ENCODE data around the gene ATP2A3. TPM values are rescaled to one million over a fixed set of nuclear protein-coding genes. Genes with fewer than 3 reads are reported as not detected.
A peak's percentile ranks its signal among the peaks of the same experiment; 100 is the strongest.

The ATP2A3 gene
- total RNA-seq, 4 donors from 2014 or later, result 0.89 to 1.4 (median 0.98) TPM

- ATAC-seq, result no peak
- no peak overlapping the region for H3K4me3 ChIP-seq
These were observed 39.5 kb upstream of the ATP2A3 start for GRCh38 chr17:4003501-4004421.

GRCh38 chr17:4003131-4003500 lies 38.9 kb upstream of the ATP2A3 start:
- H3K36me3 ChIP-seq, result peaks cover 0 to 31% of the 10 kb centered on the region in 2 donors
- H3K9me3 ChIP-seq, result no peaks in the 10 kb centered on the region
- in situ Hi-C loops (cut with MboI; ENCODE audit: low sequenced_read_pairs in 4 of 4), result loop anchor here in 2 of 4 donors (10.0 kb wide), 1 partner anchor 88 kb away; the partner anchor contains the start of gene P2RX1 (in 2 of the 2)
- H3K27me3 ChIP-seq, result peaks cover 0 to 15% (median 8%) of the 10 kb centered on the region in 3 donors
- no peak for DNase-seq
- ATAC-seq, result no peak
- intact Hi-C loops (cut with DNase I; ENCODE audit: low total_unique reads), result loop anchor here (5.0 kb wide), 2 partner anchors 69 to 91 kb away; no protein-coding TSS in a partner anchor
- peak overlapping the region in 2 of 4 donors; percentile 41 to 47 for H3K27ac ChIP-seq
- peaks cover 0 to 5% of the 10 kb centered on the region in 2 donors for H3K4me1 ChIP-seq
- H3K4me3 ChIP-seq, result no peak overlapping the region
- TF ChIP-seq POLR2A (IDR thresholded peaks at IDR 0.05), result no peak
- no peak for TF ChIP-seq CTCF (IDR thresholded peaks at IDR 0.05 in 4 of 5, conservative IDR thresholded peaks at IDR 0.05 in 1 of 5)

More at GRCh38 chr17:4003501-4004421, 39.5 kb upstream of the ATP2A3 start:
- in situ Hi-C loops (cut with MboI; ENCODE audit: low sequenced_read_pairs in 4 of 4), result loop anchor here in 2 of 4 donors (10.0 kb wide), 1 partner anchor 89 kb away; the partner anchor contains the start of gene P2RX1 (in 2 of the 2)
- intact Hi-C loops (cut with DNase I; ENCODE audit: low total_unique reads), result loop anchor here (1.0 to 5.0 kb wide), 3 partner anchors 68 to 91 kb away; no protein-coding TSS in a partner anchor
- Histone ChIP-seq H3K27me3 (peaks cover 0 to 15% (median 3%) of the 10 kb centered on the region in 3 donors), H3K36me3 (peaks cover 0 to 38% of the 10 kb centered on the region in 2 donors), H3K9me3 (no peaks in the 10 kb centered on the region), H3K4me1 (peaks cover 0 to 5% of the 10 kb centered on the region in 2 donors), H3K27ac (peak overlapping the region in 2 of 4 donors; percentile 41 to 47)
- DNase-seq, result no peak
- no peak for TF ChIP-seq CTCF (IDR thresholded peaks at IDR 0.05 in 4 of 5, conservative IDR thresholded peaks at IDR 0.05 in 1 of 5)
- TF ChIP-seq POLR2A (IDR thresholded peaks at IDR 0.05), result no peak

DNA sequence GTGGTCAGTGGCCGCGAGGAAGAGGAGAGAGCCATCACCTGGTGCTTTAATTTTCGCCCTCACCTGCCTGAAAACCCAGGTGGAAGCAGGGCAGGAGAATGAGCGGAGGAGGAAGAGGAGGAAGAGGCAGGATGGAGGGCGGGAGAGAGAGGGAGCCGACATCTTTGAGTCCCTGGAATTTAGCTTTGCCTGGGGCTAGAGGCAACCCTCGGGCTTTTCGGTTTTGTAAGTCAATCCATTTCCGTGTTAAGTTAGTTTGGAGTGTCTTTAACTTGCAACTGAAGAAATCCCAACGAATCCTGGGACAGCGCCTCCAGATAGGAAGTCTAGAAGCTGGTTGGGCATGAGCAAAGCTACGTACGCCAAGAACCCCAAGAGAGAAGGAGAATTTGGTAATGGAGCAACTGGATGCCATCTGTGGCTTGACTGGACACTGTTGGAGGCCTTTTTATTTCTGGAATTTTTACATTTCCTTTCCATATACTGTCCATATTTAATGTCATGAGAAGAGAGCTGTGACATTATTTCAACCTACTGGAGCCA lies 36.9 kb upstream of the ATP2A3 start:
- intact Hi-C loops (cut with DNase I; ENCODE audit: low total_unique reads), result loop anchor here (5.0 kb wide), 2 partner anchors 71 to 89 kb away; no protein-coding TSS in a partner anchor
- DNase-seq (no peak), ATAC-seq (no peak)
- Histone ChIP-seq H3K36me3 (peaks cover 0 to 11% of the 10 kb centered on the region in 2 donors), H3K27ac (no peak overlapping the region), H3K9me3 (no peaks in the 10 kb centered on the region), H3K4me3 (no peak overlapping the region), H3K27me3 (peaks cover 0 to 15% (median 14%) of the 10 kb centered on the region in 3 donors), H3K4me1 (peaks cover 0 to 5% of the 10 kb centered on the region in 2 donors)
- no peak for TF ChIP-seq CTCF (IDR thresholded peaks at IDR 0.05 in 4 of 5, conservative IDR thresholded peaks at IDR 0.05 in 1 of 5)
- TF ChIP-seq POLR2A (IDR thresholded peaks at IDR 0.05), result no peak
- in situ Hi-C loops (cut with MboI; ENCODE audit: low sequenced_read_pairs in 4 of 4), result loop anchor here in 2 of 4 donors (10.0 kb wide), 1 partner anchor 86 kb away; the partner anchor contains the start of gene P2RX1 (in 2 of the 2)

GRCh38 chr17:3998436-3998835 lies 34.2 kb upstream of the ATP2A3 start:
- Histone ChIP-seq H3K4me3 (no peak overlapping the region), H3K9me3 (no peaks in the 10 kb centered on the region), H3K27me3 (peaks cover 0 to 24% (median 15%) of the 10 kb centered on the region in 3 donors), H3K27ac (no peak overlapping the region), H3K4me1 (peaks cover 0 to 5% of the 10 kb centered on the region in 2 donors), H3K36me3 (no peaks in the 10 kb centered on the region)
- ATAC-seq (no peak), DNase-seq (no peak)
- TF ChIP-seq POLR2A (IDR thresholded peaks at IDR 0.05) (no peak), CTCF (IDR thresholded peaks at IDR 0.05 in 4 of 5, conservative IDR thresholded peaks at IDR 0.05 in 1 of 5) (no peak)
- in situ Hi-C loops (cut with MboI; ENCODE audit: low sequenced_read_pairs in 4 of 4) (no loop called here), intact Hi-C loops (cut with DNase I; ENCODE audit: low total_unique reads) (no loop called here)

Data from gastrocnemius medialis (tissue), 4 donors.